Left lung (tissue), 10 donors: ENCODE measurements around the gene RYR3. TPM values are rescaled to one million over a fixed set of nuclear protein-coding genes. Genes with fewer than 3 reads are reported as not detected.

Experiments
- ATAC-seq: fragments of 200-7000 bp; cut with Tn5 transposase; one replicate; pipeline ENCODE4 v1.9.1; 2020; ENCODE audit warnings: moderate library complexity
- DNase-seq, 4 donors: peaks; one replicate each; pipeline ENCODE4 v3.0.0-alpha.2; 2013 to 2020
- H3K27ac ChIP-seq, 2 donors: fragments of 200-600 bp; sonication (generic) in 1 of 2; one replicate each; pipeline versions ENCODE4 v1.5.0 to v1.8.0; 2020 to 2021
- H3K27me3 ChIP-seq, 2 donors: fragments of 200-600 bp; sonication (generic) in 1 of 2; one replicate each; pipeline versions ENCODE4 v1.5.0 to v1.8.0; 2020 to 2021
- H3K36me3 ChIP-seq, 2 donors: fragments of 200-600 bp; sonication (generic) in 1 of 2; one replicate each; pipeline versions ENCODE4 v1.5.0 to v1.8.0; 2020 to 2021
- H3K4me1 ChIP-seq, 2 donors: fragments of 200-600 bp; one replicate each; pipeline ENCODE4 v1.8.0; 2021
- H3K4me3 ChIP-seq, 2 donors: fragments of 200-600 bp; sonication (generic) in 1 of 2; one replicate each; pipeline versions ENCODE4 v1.5.0 to v1.8.0; 2020 to 2021; ENCODE audit warnings: mild to moderate bottlenecking in 1 of 2
- H3K9me3 ChIP-seq, 2 donors: fragments of 200-600 bp; sonication (generic) in 1 of 2; one replicate each; pipeline versions ENCODE4 v1.5.0 to v1.8.0; 2020 to 2021
- CTCF ChIP-seq, 2 donors: fragments of 200-600 bp; sonication (generic) in 1 of 2; IDR thresholded peaks; one replicate each; pipeline versions ENCODE4 v1.5.0 to v1.8.0; 2021; ENCODE audit warnings: antibody characterized with exemption in 2 of 2
- intact Hi-C, 2 donors: fragments of 100-400 bp; cut with DNase I; formaldehyde crosslinking; loops; one replicate each; pipeline versions ENCODE4 v1.11.2 to v1.14.2; 2022
- polyA plus RNA-seq, 6 donors: library from polyadenylated mRNA; unstranded; fragments of 120-200 nt; gene quantifications; one replicate each; pipeline ENCODE4 v1.2.1, GENCODE V29; 2013; ENCODE audit not compliant: insufficient read length in 6 of 6
- total RNA-seq, 2 donors: library from RNA; stranded (reverse); fragmentation: NEBNext Ultra II Directional; extraction: Animal tissue kit (Norgen Biotek cat#: 25700); gene quantifications; one replicate each; pipeline ENCODE4 v1.2.1, GENCODE V29; 2021
- donor health status: DM: no; HTN: yes; CAD: no.
- donor health status: DM: no; HTN: no; CAD: no.

The RYR3 gene
- total and polyA plus RNA-seq, 8 donors = 0.24 to 12.6 (median 8.6) TPM

DNA sequence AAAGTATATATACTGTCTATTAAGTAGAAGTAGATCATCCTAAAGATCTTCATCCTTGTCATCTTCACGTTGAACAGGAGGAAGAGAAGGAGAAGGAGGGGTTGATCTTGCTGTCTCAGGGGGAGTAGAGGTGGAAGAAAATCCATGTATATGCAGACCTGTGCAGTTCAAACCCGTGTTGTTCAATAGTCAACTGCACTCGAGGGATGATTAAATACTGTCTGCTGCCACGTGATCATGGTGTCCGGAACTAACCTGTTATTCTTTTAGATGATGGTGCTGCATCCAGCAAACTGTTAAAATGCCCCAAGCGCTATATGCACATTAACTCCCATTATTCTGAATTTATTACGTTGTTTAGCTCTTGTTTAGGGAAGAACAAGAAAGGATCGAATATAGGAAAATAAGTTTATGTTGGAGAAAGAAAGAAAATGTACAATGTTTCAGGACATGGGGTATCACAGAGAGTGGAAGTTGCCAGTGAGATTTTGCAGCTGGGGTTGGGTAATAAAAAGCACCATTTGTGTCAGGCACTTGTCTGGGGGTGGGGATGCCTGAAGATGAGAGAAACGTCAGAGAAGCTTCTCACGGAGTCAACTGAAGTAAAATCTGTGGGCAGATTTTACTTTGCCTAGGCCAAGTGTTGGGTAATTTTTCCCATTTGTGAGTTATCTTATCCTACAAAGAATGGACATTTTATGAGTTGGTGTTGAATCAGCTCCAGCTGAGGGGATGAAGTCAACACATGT, 229.2 kb downstream of the RYR3 start:
- no peak for TF ChIP-seq CTCF (IDR thresholded peaks at IDR 0.05)
- ATAC-seq (no peak), DNase-seq (no peak)
- Histone ChIP-seq H3K4me1 (no peaks in the 10 kb centered on the region), H3K9me3 (no peaks in the 10 kb centered on the region), H3K27ac (no peak overlapping the region), H3K36me3 (no peaks in the 10 kb centered on the region), H3K27me3 (no peaks in the 10 kb centered on the region), H3K4me3 (no peak overlapping the region)
- intact Hi-C loops = no loop called here

DNA sequence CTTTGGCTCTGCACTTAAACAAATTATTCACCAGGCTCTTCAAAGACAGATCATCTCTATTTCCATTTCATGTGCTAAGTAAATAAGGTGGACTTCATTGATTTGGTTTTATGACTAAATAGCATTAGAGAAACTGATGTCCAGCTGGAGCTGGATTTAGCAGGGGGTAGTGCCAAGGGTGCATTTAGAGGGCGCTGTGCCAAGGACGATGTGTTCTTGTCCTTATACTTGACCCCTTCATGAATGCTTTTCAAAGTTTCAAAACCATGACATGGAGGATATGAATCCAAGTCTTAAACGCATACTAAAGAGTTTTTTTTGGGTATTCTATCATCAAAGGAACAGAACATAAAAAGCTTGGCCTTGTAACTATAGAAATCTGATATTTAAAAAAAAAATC, 233.2 kb downstream of the RYR3 start:
- no peaks in the 10 kb centered on the region for H3K27me3 ChIP-seq
- H3K4me1 ChIP-seq = no peaks in the 10 kb centered on the region
- no peaks in the 10 kb centered on the region for H3K9me3 ChIP-seq
- no peak for ATAC-seq
- intact Hi-C loops = no loop called here
- no peak overlapping the region for H3K4me3 ChIP-seq
- no peak for DNase-seq
- no peak for TF ChIP-seq CTCF (IDR thresholded peaks at IDR 0.05)
- no peak overlapping the region for H3K27ac ChIP-seq
- H3K36me3 ChIP-seq = no peaks in the 10 kb centered on the region

DNA sequence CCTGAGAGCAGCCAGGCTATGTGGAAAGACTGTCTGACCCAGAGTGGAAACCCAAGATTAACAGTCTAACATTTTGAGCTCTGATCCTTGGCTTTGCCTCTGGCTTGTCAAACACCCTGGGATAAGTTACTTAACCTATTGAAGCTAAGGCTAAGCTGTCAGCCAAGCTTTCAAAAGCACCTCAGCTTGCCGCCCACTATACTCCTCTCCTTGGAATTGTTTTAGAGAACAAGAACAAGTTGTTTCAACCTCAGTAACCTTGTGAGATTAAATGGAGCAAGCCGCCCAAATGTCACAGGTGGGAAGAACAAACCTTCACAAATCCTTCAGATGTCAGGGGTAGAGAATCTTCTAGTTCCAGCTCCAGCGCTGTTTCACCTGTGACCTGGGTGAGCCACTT, 235.1 kb downstream of the RYR3 start:
- no peaks in the 10 kb centered on the region for H3K4me1 ChIP-seq
- H3K36me3 ChIP-seq = no peaks in the 10 kb centered on the region
- no peak for ATAC-seq
- no peak overlapping the region for H3K4me3 ChIP-seq
- no peak for DNase-seq
- H3K27ac ChIP-seq = no peak overlapping the region
- intact Hi-C loops = no loop called here
- H3K27me3 ChIP-seq = no peaks in the 10 kb centered on the region
- H3K9me3 ChIP-seq = no peaks in the 10 kb centered on the region
- TF ChIP-seq CTCF (IDR thresholded peaks at IDR 0.05) = no peak

GRCh38 chr15:33547876-33548275, 237.1 kb downstream of the RYR3 start:
- peak; percentile 74 for ATAC-seq
- Histone ChIP-seq H3K27me3 (no peaks in the 10 kb centered on the region), H3K27ac (no peak overlapping the region), H3K4me1 (no peaks in the 10 kb centered on the region), H3K9me3 (peaks cover 0 to 1% of the 10 kb centered on the region in 2 donors), H3K4me3 (no peak overlapping the region), H3K36me3 (no peaks in the 10 kb centered on the region)
- no peak for TF ChIP-seq CTCF (IDR thresholded peaks at IDR 0.05)
- intact Hi-C loops = no loop called here
- peak in 3 of 4 donors; percentile 30 to 60 (median 33) for DNase-seq

GRCh38 chr15:33551860-33552259, 241.1 kb downstream of the RYR3 start:
- Histone ChIP-seq H3K9me3 (peaks cover 0 to 2% of the 10 kb centered on the region in 2 donors), H3K27ac (no peak overlapping the region), H3K4me3 (no peak overlapping the region), H3K4me1 (no peaks in the 10 kb centered on the region), H3K36me3 (no peaks in the 10 kb centered on the region), H3K27me3 (no peaks in the 10 kb centered on the region)
- intact Hi-C loops = no loop called here
- DNase-seq = no peak
- no peak for TF ChIP-seq CTCF (IDR thresholded peaks at IDR 0.05)
- ATAC-seq = no peak
